Measurements from ENCODE around the gene SH3BP2. TPM values are rescaled to one million over a fixed set of nuclear protein-coding genes. Genes with fewer than 3 reads are reported as not detected.

Gene SH3BP2
- polyA plus RNA-seq, 3 donors = 19.1 to 478 (median 26.9) TPM

DNA sequence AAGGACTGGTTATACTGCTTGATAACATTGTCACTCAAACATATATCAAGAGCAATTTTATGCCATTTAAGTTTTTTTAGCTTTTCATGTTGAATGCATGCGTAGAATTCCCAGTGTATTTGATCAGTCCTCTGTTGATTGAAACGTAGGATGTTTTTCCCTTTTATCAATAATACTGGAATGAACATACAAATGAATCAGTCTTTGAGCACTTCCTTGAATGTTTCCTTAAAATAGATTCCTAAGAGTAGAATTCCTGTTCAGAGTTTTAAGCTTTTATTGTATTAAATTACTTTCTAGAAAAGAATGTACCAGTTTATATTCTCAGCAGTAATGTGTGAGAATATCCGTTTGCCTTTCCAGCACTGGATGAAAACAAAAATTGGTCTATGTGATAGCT lies 88.5 kb downstream of the SH3BP2 start:
- no CpG with 5 or more reads among the region's 3 CpGs for WGBS (ENCODE audit: insufficient coverage)
- intact Hi-C loops (cut with micrococcal nuclease) = no loop called here
- Mint-ChIP-seq H3K27ac (no peak overlapping the region), H3K36me3 (peaks cover 69 to 87% of the 10 kb centered on the region in 2 donors), H3K27me3 (ENCODE audit: low read depth in 3 of 3) (no peaks in the 10 kb centered on the region), H3K4me3 (no peak overlapping the region), H3K9me3 (peaks cover 0 to 2% (median 0%) of the 10 kb centered on the region in 7 donors), H3K4me1 (no peaks in the 10 kb centered on the region)
- Histone ChIP-seq H3K27me3 (ENCODE audit: control insufficient read depth in 2 of 2, insufficient read depth in 2 of 2, low read length in 2 of 2) (no peaks in the 10 kb centered on the region), H4K20me1 (ENCODE audit: insufficient read depth, low read length) (peaks cover 59% of the 10 kb centered on the region), H3K27ac (ENCODE audit: low read depth in 1 of 2, low read length in 2 of 2) (no peak overlapping the region), H3K9me3 (replicated peaks in 1 of 2; ENCODE audit: control insufficient read depth in 1 of 2, insufficient read depth in 1 of 2, low read length in 2 of 2) (no peaks in the 10 kb centered on the region), H3K4me1 (ENCODE audit: control insufficient read depth in 1 of 2, insufficient read depth in 2 of 2, low read length in 2 of 2) (no peaks in the 10 kb centered on the region), H3K9ac (ENCODE audit: insufficient read depth, low read length, poor library complexity, severe bottlenecking) (no peak overlapping the region), H3K36me3 (replicated peaks in 1 of 2; ENCODE audit: control insufficient read depth in 1 of 2, insufficient read depth in 2 of 2, low read length in 2 of 2) (peaks cover 64 to 90% of the 10 kb centered on the region in 2 donors), H3K4me2 (replicated peaks; ENCODE audit: extremely low read depth, low read length, poor library complexity, severe bottlenecking) (no peak overlapping the region), H3K79me2 (ENCODE audit: insufficient read depth, low read length) (peaks cover 25% of the 10 kb centered on the region), H3K4me3 (replicated peaks in 1 of 3; ENCODE audit: low read depth in 2 of 3, low read length in 3 of 3) (no peak overlapping the region), H2AFZ (ENCODE audit: insufficient read depth, low read depth, low read length, poor library complexity, severe bottlenecking) (no peak overlapping the region)
- no peak for TF ChIP-seq CTCF (IDR thresholded peaks at IDR 0.05)
- DNase-seq = no peak

DNA sequence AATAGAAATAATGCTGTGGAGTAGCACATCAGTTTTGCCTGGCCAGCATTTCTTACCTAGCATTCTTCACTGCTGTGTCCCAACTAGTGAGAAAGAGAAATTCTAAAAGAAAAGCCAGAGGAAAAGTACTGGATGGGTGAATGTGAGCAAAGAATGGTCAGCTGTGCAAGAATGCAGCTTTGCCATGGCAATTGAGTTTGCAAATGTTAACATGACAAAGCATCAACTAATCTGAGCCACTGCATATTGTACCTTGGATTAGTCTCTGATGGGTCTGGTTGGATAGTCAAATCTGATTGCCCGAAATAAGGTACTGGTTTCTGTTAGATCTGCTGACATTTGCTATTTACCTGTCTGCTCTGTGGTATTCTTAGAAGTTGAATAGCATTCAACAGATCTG lies 89.5 kb downstream of the SH3BP2 start:
- H2AFZ ChIP-seq (ENCODE audit: insufficient read depth, low read depth, low read length, poor library complexity, severe bottlenecking) = no peak overlapping the region
- Mint-ChIP-seq H3K27me3 (ENCODE audit: low read depth in 3 of 3) (no peaks in the 10 kb centered on the region), H3K4me3 (no peak overlapping the region), H3K36me3 (peaks cover 73 to 87% of the 10 kb centered on the region in 2 donors), H3K9me3 (peaks cover 0 to 2% (median 0%) of the 10 kb centered on the region in 7 donors), H3K27ac (no peak overlapping the region), H3K4me1 (peaks cover under 1% of the 10 kb centered on the region)
- no peak overlapping the region for H3K9ac ChIP-seq (ENCODE audit: insufficient read depth, low read length, poor library complexity, severe bottlenecking)
- intact Hi-C loops (cut with micrococcal nuclease) = no loop called here
- no peaks in the 10 kb centered on the region for H3K27me3 ChIP-seq (ENCODE audit: control insufficient read depth in 2 of 2, insufficient read depth in 2 of 2, low read length in 2 of 2)
- no peak for DNase-seq
- H3K36me3 ChIP-seq (replicated peaks in 1 of 2; ENCODE audit: control insufficient read depth in 1 of 2, insufficient read depth in 2 of 2, low read length in 2 of 2) = peaks cover 69 to 91% of the 10 kb centered on the region in 2 donors
- peaks cover 20% of the 10 kb centered on the region for H3K79me2 ChIP-seq (ENCODE audit: insufficient read depth, low read length)
- H3K4me3 ChIP-seq (replicated peaks in 1 of 3; ENCODE audit: low read depth in 2 of 3, low read length in 3 of 3) = no peak overlapping the region
- no peak for TF ChIP-seq CTCF (IDR thresholded peaks at IDR 0.05)
- WGBS (ENCODE audit: insufficient coverage) = no CpG with 5 or more reads among the region's 1 CpG
- no peak overlapping the region for H3K27ac ChIP-seq (ENCODE audit: low read depth in 1 of 2, low read length in 2 of 2)
- H4K20me1 ChIP-seq (ENCODE audit: insufficient read depth, low read length) = peaks cover 63% of the 10 kb centered on the region
- no peak overlapping the region for H3K4me2 ChIP-seq (replicated peaks; ENCODE audit: extremely low read depth, low read length, poor library complexity, severe bottlenecking)
- no peaks in the 10 kb centered on the region for H3K4me1 ChIP-seq (ENCODE audit: control insufficient read depth in 1 of 2, insufficient read depth in 2 of 2, low read length in 2 of 2)
- H3K9me3 ChIP-seq (replicated peaks in 1 of 2; ENCODE audit: control insufficient read depth in 1 of 2, insufficient read depth in 1 of 2, low read length in 2 of 2) = no peaks in the 10 kb centered on the region
